HUES48 (cell line): ENCODE measurements around the gene ABITRAM.
"Not testable (repeated sequence)": the region's sequence is repeated elsewhere in the genome, so short reads cannot be mapped to it uniquely, and the experiment has no call there.

Experiments used
- H3K27ac ChIP-seq: one replicate; pipeline ENCODE4 v1.7.0; 2013; ENCODE audit warnings: low read depth, low read length, inconsistent platforms
- H3K27me3 ChIP-seq: 2 replicates; pipeline ENCODE4 v1.6.1; 2013; ENCODE audit warnings: mild to moderate bottlenecking, low read length; ENCODE audit not compliant: control insufficient read depth, insufficient read depth
- H3K36me3 ChIP-seq: 2 replicates; pipeline ENCODE4 v1.6.1; 2013; ENCODE audit warnings: low read length; ENCODE audit not compliant: control insufficient read depth, insufficient read depth
- H3K4me1 ChIP-seq: 2 replicates; pipeline ENCODE4 v1.6.1; 2013; ENCODE audit warnings: mild to moderate bottlenecking, low read length; ENCODE audit not compliant: control insufficient read depth, insufficient read depth
- H3K4me3 ChIP-seq: 2 replicates; pipeline ENCODE4 v1.5.1; 2013; ENCODE audit warnings: mild to moderate bottlenecking, low read depth, low read length
- H3K9ac ChIP-seq: 2 replicates; pipeline ENCODE4 v1.6.1; 2013; ENCODE audit warnings: mild to moderate bottlenecking, low read depth, low read length, moderate library complexity
- H3K9me3 ChIP-seq: 2 replicates; pipeline ENCODE4 v1.6.1; 2013; ENCODE audit warnings: low read length; ENCODE audit not compliant: control insufficient read depth, insufficient read depth

The ABITRAM gene

GRCh38 chr9:108960331-108960730 is 26.1 kb downstream of the ABITRAM start:
- Histone ChIP-seq H3K9me3 (no peaks in the 10 kb centered on the region), H3K27me3 (no peaks in the 10 kb centered on the region), H3K9ac (no peak overlapping the region), H3K27ac (no peak overlapping the region), H3K4me1 (no peaks in the 10 kb centered on the region), H3K4me3 (no peak overlapping the region), H3K36me3 (peaks cover 15% of the 10 kb centered on the region)

GRCh38 chr9:108961151-108961550 is 27.0 kb downstream of the ABITRAM start:
- H3K9ac ChIP-seq: no peak overlapping the region
- no peaks in the 10 kb centered on the region for H3K4me1 ChIP-seq
- no peak overlapping the region for H3K27ac ChIP-seq
- H3K9me3 ChIP-seq: no peaks in the 10 kb centered on the region
- peaks cover 23% of the 10 kb centered on the region for H3K36me3 ChIP-seq
- H3K27me3 ChIP-seq: no peaks in the 10 kb centered on the region
- H3K4me3 ChIP-seq: no peak overlapping the region

GRCh38 chr9:108963459-108964143 is 29.4 kb downstream of the ABITRAM start:
- Histone ChIP-seq H3K4me3 (no peak overlapping the region), H3K36me3 (peaks cover 39% of the 10 kb centered on the region), H3K27me3 (no peaks in the 10 kb centered on the region), H3K4me1 (no peaks in the 10 kb centered on the region), H3K27ac (no peak overlapping the region), H3K9me3 (no peaks in the 10 kb centered on the region), H3K9ac (no peak overlapping the region)

GRCh38 chr9:108967916-108968315 is 33.7 kb downstream of the ABITRAM start:
- no peak overlapping the region for H3K9ac ChIP-seq
- no peaks in the 10 kb centered on the region for H3K27me3 ChIP-seq
- H3K4me3 ChIP-seq: no peak overlapping the region
- H3K9me3 ChIP-seq: no peaks in the 10 kb centered on the region
- no peak overlapping the region for H3K27ac ChIP-seq
- H3K36me3 ChIP-seq: peaks cover 49% of the 10 kb centered on the region
- H3K4me1 ChIP-seq: no peaks in the 10 kb centered on the region

- not testable (repeated sequence) for H3K27ac ChIP-seq, H3K9ac ChIP-seq, H3K9me3 ChIP-seq, H3K4me3 ChIP-seq, H3K4me1 ChIP-seq, H3K27me3 ChIP-seq
- peaks cover 33% of the 10 kb centered on the region for H3K36me3 ChIP-seq
These were observed 37.2 kb downstream of the ABITRAM start for GRCh38 chr9:108971392-108971791.

- no peak overlapping the region for H3K4me3 ChIP-seq
- H3K9me3 ChIP-seq: no peaks in the 10 kb centered on the region
- no peaks in the 10 kb centered on the region for H3K4me1 ChIP-seq
- no peak overlapping the region for H3K27ac ChIP-seq
- H3K27me3 ChIP-seq: no peaks in the 10 kb centered on the region
- peaks cover 33% of the 10 kb centered on the region for H3K36me3 ChIP-seq
- H3K9ac ChIP-seq: no peak overlapping the region
These were observed 38.0 kb downstream of the ABITRAM start for GRCh38 chr9:108972186-108972585.

GRCh38 chr9:108972626-108973209 is 38.5 kb downstream of the ABITRAM start:
- Histone ChIP-seq H3K4me3 (no peak overlapping the region), H3K27ac (no peak overlapping the region), H3K27me3 (no peaks in the 10 kb centered on the region), H3K9me3 (no peaks in the 10 kb centered on the region), H3K36me3 (peaks cover 30% of the 10 kb centered on the region), H3K9ac (no peak overlapping the region), H3K4me1 (no peaks in the 10 kb centered on the region)

- H3K27me3 ChIP-seq: no peaks in the 10 kb centered on the region
- H3K36me3 ChIP-seq: peaks cover 33% of the 10 kb centered on the region
- no peaks in the 10 kb centered on the region for H3K9me3 ChIP-seq
- no peaks in the 10 kb centered on the region for H3K4me1 ChIP-seq
- no peak overlapping the region for H3K9ac ChIP-seq
- no peak overlapping the region for H3K27ac ChIP-seq
- no peak overlapping the region for H3K4me3 ChIP-seq
These were observed 39.7 kb downstream of the ABITRAM start for GRCh38 chr9:108973895-108974294.

- H3K36me3 ChIP-seq: peaks cover 35% of the 10 kb centered on the region
These were observed 44.0 kb downstream of the ABITRAM start for GRCh38 chr9:108978205-108978604.

GRCh38 chr9:108980893-108981292 is 46.7 kb downstream of the ABITRAM start:
- Histone ChIP-seq H3K9me3 (no peaks in the 10 kb centered on the region), H3K27me3 (no peaks in the 10 kb centered on the region), H3K36me3 (peaks cover 41% of the 10 kb centered on the region), H3K27ac (no peak overlapping the region), H3K9ac (no peak overlapping the region), H3K4me3 (no peak overlapping the region), H3K4me1 (no peaks in the 10 kb centered on the region)

More at GRCh38 chr9:108978205-108978604, 44.0 kb downstream of the ABITRAM start:
- Histone ChIP-seq H3K4me1 (no peaks in the 10 kb centered on the region), H3K9me3 (no peaks in the 10 kb centered on the region), H3K9ac (no peak overlapping the region), H3K4me3 (no peak overlapping the region), H3K27ac (no peak overlapping the region), H3K27me3 (no peaks in the 10 kb centered on the region)

GRCh38 chr9:108983885-108984284 is 49.7 kb downstream of the ABITRAM start:
- Histone ChIP-seq H3K4me1 (no peaks in the 10 kb centered on the region), H3K36me3 (peaks cover 29% of the 10 kb centered on the region), H3K27ac (no peak overlapping the region), H3K9me3 (no peaks in the 10 kb centered on the region), H3K4me3 (no peak overlapping the region), H3K9ac (no peak overlapping the region), H3K27me3 (no peaks in the 10 kb centered on the region)
